Type B pancreatic cell (in vitro differentiated cells): ENCODE data around the gene MMP24OS. TPM values are rescaled to one million over a fixed set of nuclear protein-coding genes. Genes with fewer than 3 reads are reported as not detected.

Experiments used
- DNase-seq: peaks from one replicate; pipeline ENCODE4 v3.0.0; 2021; ENCODE audit warnings: mixed read lengths; ENCODE audit not compliant: unreplicated experiment; ENCODE audit errors: extremely low spot score
- H3K27ac Mint-ChIP-seq: 2 replicates; pipeline ENCODE4 v1.8.0; 2021; ENCODE audit warnings: mild to moderate bottlenecking, mixed read lengths
- H3K27me3 Mint-ChIP-seq: 2 replicates; pipeline ENCODE4 v1.8.0; 2021; ENCODE audit warnings: mixed read lengths
- H3K36me3 Mint-ChIP-seq: 2 replicates; pipeline ENCODE4 v1.8.0; 2021; ENCODE audit warnings: mixed read lengths
- H3K4me1 Mint-ChIP-seq: one replicate; pipeline ENCODE4 v1.8.0; 2021; ENCODE audit warnings: mixed read lengths; ENCODE audit not compliant: unreplicated experiment
- H3K4me3 Mint-ChIP-seq: 2 replicates; pipeline ENCODE4 v1.8.0; 2021; ENCODE audit warnings: mild to moderate bottlenecking, mixed read lengths
- H3K9me3 Mint-ChIP-seq: 2 replicates; pipeline ENCODE4 v1.8.0; 2021; ENCODE audit warnings: mixed read lengths
- total RNA-seq: library from RNA; stranded (reverse); gene quantifications from 2 replicates; pipeline ENCODE4 v1.2.1, GENCODE V29; 2021; ENCODE audit warnings: low replicate concordance
- TF ChIP-seq, protein P1 (sequence below): fragments of 200-600 bp; sonication (generic); conservative IDR thresholded peaks from 2 replicates; pipeline ENCODE4 v1.5.0; 2021; ENCODE audit warnings: antibody characterized with exemption, mild to moderate bottlenecking

MMP24OS gene
- total RNA-seq, 1 donor from 2014 or later, result 63.1 TPM

DNA sequence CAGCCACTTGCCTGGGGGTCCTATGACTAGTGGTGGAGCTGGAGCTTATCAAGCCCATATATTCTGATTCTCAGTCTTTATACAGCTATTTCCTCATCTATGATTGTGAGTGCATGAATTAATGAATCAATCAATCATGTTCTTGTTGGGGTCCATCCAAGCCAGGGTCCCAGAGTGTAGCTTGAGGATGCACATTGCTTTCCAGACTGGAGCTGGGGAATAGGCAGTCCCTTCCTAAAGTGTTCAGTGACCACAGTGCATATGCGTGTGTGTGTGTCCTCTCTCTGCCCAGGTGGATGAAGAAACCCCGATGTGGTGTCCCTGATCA lies 26.3 kb downstream of the MMP24OS start:
- Mint-ChIP-seq H3K36me3 (no peaks in the 10 kb centered on the region), H3K27ac (no peak overlapping the region), H3K27me3 (no peaks in the 10 kb centered on the region), H3K9me3 (no peaks in the 10 kb centered on the region), H3K4me3 (no peak overlapping the region), H3K4me1 (no peaks in the 10 kb centered on the region)
- DNase-seq, result no peak
- TF ChIP-seq, protein P1, sequence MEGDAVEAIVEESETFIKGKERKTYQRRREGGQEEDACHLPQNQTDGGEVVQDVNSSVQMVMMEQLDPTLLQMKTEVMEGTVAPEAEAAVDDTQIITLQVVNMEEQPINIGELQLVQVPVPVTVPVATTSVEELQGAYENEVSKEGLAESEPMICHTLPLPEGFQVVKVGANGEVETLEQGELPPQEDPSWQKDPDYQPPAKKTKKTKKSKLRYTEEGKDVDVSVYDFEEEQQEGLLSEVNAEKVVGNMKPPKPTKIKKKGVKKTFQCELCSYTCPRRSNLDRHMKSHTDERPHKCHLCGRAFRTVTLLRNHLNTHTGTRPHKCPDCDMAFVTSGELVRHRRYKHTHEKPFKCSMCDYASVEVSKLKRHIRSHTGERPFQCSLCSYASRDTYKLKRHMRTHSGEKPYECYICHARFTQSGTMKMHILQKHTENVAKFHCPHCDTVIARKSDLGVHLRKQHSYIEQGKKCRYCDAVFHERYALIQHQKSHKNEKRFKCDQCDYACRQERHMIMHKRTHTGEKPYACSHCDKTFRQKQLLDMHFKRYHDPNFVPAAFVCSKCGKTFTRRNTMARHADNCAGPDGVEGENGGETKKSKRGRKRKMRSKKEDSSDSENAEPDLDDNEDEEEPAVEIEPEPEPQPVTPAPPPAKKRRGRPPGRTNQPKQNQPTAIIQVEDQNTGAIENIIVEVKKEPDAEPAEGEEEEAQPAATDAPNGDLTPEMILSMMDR, result no peak

DNA sequence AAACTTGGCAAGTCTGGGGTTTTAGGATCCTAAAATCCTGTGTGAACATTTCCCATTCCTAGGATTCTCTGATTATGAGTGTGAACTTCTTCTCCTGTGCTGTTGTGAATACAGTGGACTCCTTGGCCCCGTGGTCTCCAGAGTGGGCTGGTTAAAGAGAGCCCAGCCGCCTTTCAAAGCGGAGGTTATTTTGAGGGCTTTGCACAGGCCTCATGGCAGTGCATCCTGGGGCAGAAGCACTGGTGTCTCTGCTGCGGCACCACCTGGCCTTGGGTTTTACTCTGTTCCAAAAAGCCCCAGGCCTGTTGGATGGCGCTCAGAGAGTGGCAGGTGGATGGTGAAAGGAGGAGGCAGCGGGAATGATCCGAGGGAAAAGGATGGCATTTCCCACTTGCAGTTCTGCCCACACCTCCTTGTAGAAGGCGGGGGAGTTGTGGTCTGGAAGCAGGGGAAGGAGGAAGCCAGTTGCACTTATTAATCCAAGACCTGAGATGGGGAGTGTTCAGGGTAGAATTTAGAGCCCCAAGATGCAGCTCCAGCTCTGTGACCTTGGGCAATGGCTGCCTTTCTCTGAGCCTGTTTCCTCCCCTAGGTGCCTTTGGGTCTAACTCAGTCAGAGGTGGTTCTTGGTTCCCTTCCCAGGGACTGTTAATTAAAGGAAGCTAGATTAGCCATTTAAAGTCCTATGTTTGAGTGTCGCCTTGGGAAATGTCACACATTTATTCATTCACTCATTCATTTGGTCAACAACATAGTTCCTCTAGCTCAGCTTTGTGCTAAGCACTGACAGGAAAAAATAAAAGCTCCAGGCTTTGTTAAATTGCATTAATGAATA lies 29.1 kb downstream of the MMP24OS start:
- no peak overlapping the region for H3K27ac Mint-ChIP-seq

DNA sequence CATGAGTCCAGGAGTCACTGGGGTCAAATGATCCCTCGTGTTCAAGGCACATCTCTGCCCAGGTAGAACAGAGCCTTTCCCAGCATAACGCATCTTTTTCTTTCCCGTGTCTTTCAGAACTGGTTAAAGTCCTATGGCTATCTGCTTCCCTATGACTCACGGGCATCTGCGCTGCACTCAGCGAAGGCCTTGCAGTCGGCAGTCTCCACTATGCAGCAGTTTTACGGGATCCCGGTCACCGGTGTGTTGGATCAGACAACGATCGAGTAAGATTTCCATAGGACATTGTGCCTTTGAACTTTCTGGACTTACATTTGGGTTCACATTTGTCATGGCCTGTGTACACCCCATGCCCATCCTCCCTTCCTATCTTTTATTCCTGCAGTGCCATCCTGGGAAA lies 31.2 kb downstream of the MMP24OS start:
- TF ChIP-seq, protein P1, result no peak
- Mint-ChIP-seq H3K36me3 (no peaks in the 10 kb centered on the region), H3K27ac (no peak overlapping the region), H3K27me3 (no peaks in the 10 kb centered on the region), H3K9me3 (no peaks in the 10 kb centered on the region), H3K4me3 (no peak overlapping the region), H3K4me1 (no peaks in the 10 kb centered on the region)
- no peak for DNase-seq

More for the DNA sequence above, 29.1 kb downstream of the MMP24OS start:
- no peak for DNase-seq
- Mint-ChIP-seq H3K36me3 (no peaks in the 10 kb centered on the region), H3K27me3 (no peaks in the 10 kb centered on the region), H3K4me3 (no peak overlapping the region), H3K4me1 (no peaks in the 10 kb centered on the region), H3K9me3 (no peaks in the 10 kb centered on the region)
- TF ChIP-seq, protein P1, result no peak

GRCh38 chr20:35243986-35244385 lies 33.9 kb downstream of the MMP24OS start:
- TF ChIP-seq, protein P1, result no peak
- Mint-ChIP-seq H3K4me3 (no peak overlapping the region), H3K27me3 (no peaks in the 10 kb centered on the region)

GRCh38 chr20:35243317-35243716 lies 34.6 kb downstream of the MMP24OS start:
- no peaks in the 10 kb centered on the region for H3K36me3 Mint-ChIP-seq
- H3K4me3 Mint-ChIP-seq, result no peak overlapping the region
- TF ChIP-seq, protein P1, result no peak
- no peaks in the 10 kb centered on the region for H3K27me3 Mint-ChIP-seq
- H3K9me3 Mint-ChIP-seq, result no peaks in the 10 kb centered on the region
- no peak overlapping the region for H3K27ac Mint-ChIP-seq
- H3K4me1 Mint-ChIP-seq, result no peaks in the 10 kb centered on the region
- DNase-seq, result no peak

More at GRCh38 chr20:35243986-35244385, 33.9 kb downstream of the MMP24OS start:
- Mint-ChIP-seq H3K4me1 (no peaks in the 10 kb centered on the region), H3K9me3 (no peaks in the 10 kb centered on the region), H3K27ac (no peak overlapping the region), H3K36me3 (no peaks in the 10 kb centered on the region)
- DNase-seq, result no peak
